ENCODE data around the gene ARPC1A.
A peak's percentile ranks its signal among the peaks of the same experiment; 100 is the strongest.
"Not testable (repeated sequence)": the region's sequence is repeated elsewhere in the genome, so short reads cannot be mapped to it uniquely, and the experiment has no call there.

Gene ARPC1A

DNA sequence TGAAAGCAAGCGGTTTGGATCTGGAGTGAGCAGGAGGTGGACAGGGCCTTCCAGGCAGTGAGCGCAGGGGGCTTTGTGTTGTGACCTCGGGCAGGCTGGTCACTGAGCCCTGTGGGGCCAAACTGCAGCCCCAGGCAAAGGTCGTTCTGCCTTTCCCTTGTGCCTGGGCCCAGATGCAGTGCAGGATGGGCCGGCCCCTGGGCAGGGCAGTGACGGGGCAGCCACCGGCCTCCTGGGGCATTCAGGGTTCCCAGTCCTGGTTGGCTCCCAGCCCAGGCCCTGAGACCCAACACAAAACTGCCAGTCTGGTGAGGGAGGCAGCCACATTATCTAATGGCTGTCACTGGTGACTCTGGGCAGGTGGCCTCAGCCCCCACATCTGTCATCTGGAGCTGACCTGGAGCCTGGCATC is 56.0 kb downstream of the ARPC1A start:
- no peak for FAIRE-seq
- no peak for DNase-seq (ENCODE audit: insufficient read length, low spot score)
- TF ChIP-seq SPI1 (IDR thresholded peaks at IDR 0.05; ENCODE audit: low read depth, low read length): no peak
- TF ChIP-seq POU2F2 (IDR thresholded peaks at IDR 0.05; ENCODE audit: low read depth, low read length): no peak
- no peak for TF ChIP-seq POLR2AphosphoS5 (IDR thresholded peaks at IDR 0.05; ENCODE audit: low read depth, low read length)
- TF ChIP-seq POLR2A (IDR thresholded peaks at IDR 0.05; ENCODE audit: low read depth, low read length): no peak
- no peak for TF ChIP-seq PAX5 (IDR thresholded peaks at IDR 0.05; ENCODE audit: insufficient read depth, low read length, severe bottlenecking)
- TF ChIP-seq TAF1 (IDR thresholded peaks at IDR 0.05; ENCODE audit: low read depth, low read length): no peak

DNA sequence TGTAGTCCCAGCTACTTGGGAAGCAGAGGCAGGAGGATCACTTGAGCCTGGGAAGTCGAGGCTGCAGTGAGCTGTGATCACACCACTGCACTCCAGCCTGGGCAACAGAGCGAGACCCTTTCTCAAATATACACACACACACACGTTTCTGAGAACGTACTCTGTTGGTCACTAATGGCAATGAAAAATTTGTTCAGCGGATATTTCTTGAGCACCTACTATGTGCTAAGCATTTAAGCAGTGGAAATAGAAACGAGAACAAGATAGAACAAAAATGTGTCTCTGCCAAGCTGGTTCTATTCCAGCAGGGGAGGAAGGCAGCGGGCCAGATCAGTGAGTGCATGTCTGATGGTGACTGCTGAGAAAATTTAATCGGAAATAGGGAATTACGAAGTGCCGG is 57.5 kb downstream of the ARPC1A start:
- FAIRE-seq: no peak
- no peak for DNase-seq (ENCODE audit: insufficient read length, low spot score)
- no peak for TF ChIP-seq SPI1 (IDR thresholded peaks at IDR 0.05; ENCODE audit: low read depth, low read length)
- TF ChIP-seq TAF1 (IDR thresholded peaks at IDR 0.05; ENCODE audit: low read depth, low read length): no peak
- no peak for TF ChIP-seq POLR2A (IDR thresholded peaks at IDR 0.05; ENCODE audit: low read depth, low read length)
- TF ChIP-seq POU2F2 (IDR thresholded peaks at IDR 0.05; ENCODE audit: low read depth, low read length): no peak
- no peak for TF ChIP-seq POLR2AphosphoS5 (IDR thresholded peaks at IDR 0.05; ENCODE audit: low read depth, low read length)
- TF ChIP-seq PAX5 (IDR thresholded peaks at IDR 0.05; ENCODE audit: insufficient read depth, low read length, severe bottlenecking): no peak

DNA sequence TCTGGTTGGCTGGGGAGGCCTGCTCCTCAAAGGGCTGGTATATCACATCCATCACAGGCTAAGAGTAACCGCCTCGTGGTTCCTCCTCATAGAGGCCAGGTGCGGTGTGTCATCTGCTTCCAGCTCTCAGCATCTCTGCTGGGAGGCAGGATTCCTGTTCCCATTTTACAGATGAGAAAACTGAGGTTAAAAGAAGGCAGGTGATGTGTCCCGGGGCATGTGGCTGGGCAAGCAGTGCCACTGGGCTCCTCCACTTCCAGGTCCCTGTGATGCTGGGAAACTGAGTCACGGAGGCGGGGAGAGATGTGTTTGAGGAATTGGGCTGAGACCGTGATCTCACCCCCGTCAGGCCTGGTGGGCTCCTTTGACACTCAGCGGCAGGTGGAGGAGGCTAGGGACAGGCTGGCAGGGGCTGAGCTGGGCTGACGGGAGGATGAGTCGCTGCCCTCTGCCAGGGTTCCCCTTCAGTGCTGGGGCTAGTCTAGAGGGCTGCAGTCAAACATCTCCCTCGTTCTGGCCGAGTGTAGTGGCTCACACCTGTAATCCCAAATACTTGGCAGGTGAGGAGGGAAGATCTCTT is 58.2 kb downstream of the ARPC1A start:
- TF ChIP-seq POU2F2 (IDR thresholded peaks at IDR 0.05; ENCODE audit: low read depth, low read length) (no peak), POLR2AphosphoS5 (IDR thresholded peaks at IDR 0.05; ENCODE audit: low read depth, low read length) (no peak), TAF1 (IDR thresholded peaks at IDR 0.05; ENCODE audit: low read depth, low read length) (no peak), SPI1 (IDR thresholded peaks at IDR 0.05; ENCODE audit: low read depth, low read length) (no peak), POLR2A (IDR thresholded peaks at IDR 0.05; ENCODE audit: low read depth, low read length) (no peak)
- DNase-seq (ENCODE audit: insufficient read length, low spot score): no peak
- FAIRE-seq: no peak

DNA sequence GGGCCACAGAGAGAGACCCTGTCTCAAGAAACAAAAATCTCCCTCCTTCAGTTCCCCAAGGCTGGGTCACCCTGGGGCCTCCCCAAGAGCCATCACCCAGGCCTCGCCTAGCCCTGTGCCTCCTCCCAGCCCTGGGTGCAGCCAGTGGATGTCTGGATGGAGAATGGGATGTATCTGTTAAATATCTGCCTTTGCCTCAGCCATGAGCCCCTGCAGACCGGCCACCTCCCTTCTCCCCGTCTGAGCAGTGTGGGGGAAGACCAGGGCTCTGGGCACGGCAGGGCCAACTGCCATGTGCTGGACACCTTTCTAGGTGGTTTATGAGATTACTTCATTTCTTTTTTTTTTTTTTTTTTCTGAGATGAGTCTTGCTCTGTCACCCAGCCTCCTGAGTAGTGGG is 58.8 kb downstream of the ARPC1A start:
- FAIRE-seq: no peak
- DNase-seq (ENCODE audit: insufficient read length, low spot score): no peak
- no peak for TF ChIP-seq POLR2AphosphoS5 (IDR thresholded peaks at IDR 0.05; ENCODE audit: low read depth, low read length)
- no peak for TF ChIP-seq POLR2A (IDR thresholded peaks at IDR 0.05; ENCODE audit: low read depth, low read length)
- no peak for TF ChIP-seq POU2F2 (IDR thresholded peaks at IDR 0.05; ENCODE audit: low read depth, low read length)
- no peak for TF ChIP-seq PAX5 (IDR thresholded peaks at IDR 0.05; ENCODE audit: insufficient read depth, low read length, severe bottlenecking)
- no peak for TF ChIP-seq TAF1 (IDR thresholded peaks at IDR 0.05; ENCODE audit: low read depth, low read length)
- TF ChIP-seq SPI1 (IDR thresholded peaks at IDR 0.05; ENCODE audit: low read depth, low read length): no peak

DNA sequence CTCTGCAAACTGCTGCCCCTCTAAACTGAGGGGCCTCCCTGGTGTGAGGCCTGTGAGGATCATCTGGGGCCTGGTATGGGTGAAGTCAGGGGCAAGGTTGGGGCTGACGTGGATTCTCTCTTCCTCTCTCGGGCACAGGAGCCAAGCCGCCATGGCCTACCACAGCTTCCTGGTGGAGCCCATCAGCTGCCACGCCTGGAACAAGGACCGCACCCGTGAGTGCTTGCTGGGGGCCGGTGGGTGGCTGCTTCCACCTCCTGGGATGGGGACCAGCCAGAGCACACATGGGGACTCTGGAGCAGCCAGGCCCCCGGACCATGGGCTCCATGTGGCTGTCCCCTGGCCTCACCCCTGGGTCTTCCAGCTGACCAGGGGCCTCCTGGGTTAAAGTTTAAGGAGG is 59.9 kb downstream of the ARPC1A start:
- TF ChIP-seq TAF1 (IDR thresholded peaks at IDR 0.05; ENCODE audit: low read depth, low read length) (no peak), SPI1 (IDR thresholded peaks at IDR 0.05; ENCODE audit: low read depth, low read length) (no peak), POU2F2 (IDR thresholded peaks at IDR 0.05; ENCODE audit: low read depth, low read length) (no peak), POLR2AphosphoS5 (IDR thresholded peaks at IDR 0.05; ENCODE audit: low read depth, low read length) (no peak), PAX5 (IDR thresholded peaks at IDR 0.05; ENCODE audit: insufficient read depth, low read length, severe bottlenecking) (no peak), POLR2A (IDR thresholded peaks at IDR 0.05; ENCODE audit: low read depth, low read length) (no peak)
- no peak for FAIRE-seq
- no peak for DNase-seq (ENCODE audit: insufficient read length, low spot score)

DNA sequence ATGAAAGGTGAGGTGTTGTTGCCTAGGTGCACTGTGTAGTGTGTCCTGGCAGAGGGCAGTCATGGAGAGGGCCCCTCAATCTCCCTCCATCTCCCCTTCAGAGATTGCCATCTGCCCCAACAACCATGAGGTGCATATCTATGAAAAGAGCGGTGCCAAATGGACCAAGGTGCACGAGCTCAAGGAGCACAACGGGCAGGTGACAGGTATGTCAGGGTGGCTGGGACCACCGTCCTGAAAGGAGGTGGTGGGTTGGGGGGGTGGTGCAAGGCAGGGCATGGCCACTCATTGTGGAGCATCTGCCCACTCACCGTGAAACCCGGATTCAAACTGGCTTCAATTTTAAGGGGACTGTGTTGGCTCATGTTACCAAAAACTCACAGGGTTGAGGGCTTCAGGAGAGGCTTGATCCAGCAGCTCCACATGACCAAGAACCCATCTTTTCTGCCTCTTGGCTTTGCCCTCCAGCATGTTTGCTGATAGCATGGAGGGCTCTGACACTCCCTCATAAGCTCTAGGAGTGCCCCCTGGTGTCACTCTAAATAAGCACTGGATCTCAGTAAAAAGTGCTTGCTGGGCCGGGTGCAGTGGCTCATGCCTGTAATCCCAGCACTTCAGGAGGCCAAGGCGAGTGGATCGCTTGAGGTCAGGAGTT is 61.0 kb downstream of the ARPC1A start:
- TF ChIP-seq SPI1 (IDR thresholded peaks at IDR 0.05; ENCODE audit: low read depth, low read length) (no peak), POU2F2 (IDR thresholded peaks at IDR 0.05; ENCODE audit: low read depth, low read length) (no peak), POLR2A (IDR thresholded peaks at IDR 0.05; ENCODE audit: low read depth, low read length) (0 out of 2 replicates have a peak, but pooled peaks have one; percentile 28)
- FAIRE-seq (peak; percentile 67), DNase-seq (ENCODE audit: insufficient read length, low spot score) (no peak)

DNA sequence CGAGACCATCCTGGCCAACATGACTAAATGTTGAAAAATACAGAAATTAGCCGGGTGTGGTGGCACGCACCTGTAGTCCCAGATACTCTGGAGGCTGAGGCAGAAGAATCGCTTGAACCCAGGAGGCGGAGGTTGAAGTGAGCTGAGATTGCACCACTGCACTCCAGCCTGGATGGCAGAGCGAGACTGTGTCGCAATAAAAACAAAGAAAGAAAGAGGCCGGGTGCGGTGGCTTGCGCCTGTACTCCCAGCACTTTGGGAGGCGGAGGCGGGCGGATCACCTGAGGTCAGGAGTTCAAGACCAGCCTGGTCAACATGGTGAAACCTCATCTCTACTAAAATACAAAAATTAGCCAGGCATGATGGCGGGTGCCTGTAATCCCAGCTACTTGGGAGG is 61.5 kb downstream of the ARPC1A start:
- not testable (repeated sequence) for FAIRE-seq; DNase-seq (ENCODE audit: insufficient read length, low spot score)

DNA sequence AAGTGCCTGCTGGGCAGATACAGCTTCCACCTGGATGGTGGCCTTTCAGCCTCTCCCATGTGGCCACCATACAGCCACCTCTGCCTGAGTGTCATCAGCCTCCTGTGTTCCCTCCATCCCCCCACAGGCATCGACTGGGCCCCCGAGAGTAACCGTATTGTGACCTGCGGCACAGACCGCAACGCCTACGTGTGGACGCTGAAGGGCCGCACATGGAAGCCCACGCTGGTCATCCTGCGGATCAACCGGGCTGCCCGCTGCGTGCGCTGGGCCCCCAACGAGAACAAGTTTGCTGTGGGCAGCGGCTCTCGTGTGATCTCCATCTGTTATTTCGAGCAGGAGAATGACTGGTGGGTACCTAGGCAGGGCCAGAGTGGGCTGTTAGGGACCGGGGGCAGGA is 62.2 kb downstream of the ARPC1A start:
- no peak for DNase-seq (ENCODE audit: insufficient read length, low spot score)
- no peak for TF ChIP-seq TAF1 (IDR thresholded peaks at IDR 0.05; ENCODE audit: low read depth, low read length)
- TF ChIP-seq SPI1 (IDR thresholded peaks at IDR 0.05; ENCODE audit: low read depth, low read length): no peak
- no peak for TF ChIP-seq POLR2AphosphoS5 (IDR thresholded peaks at IDR 0.05; ENCODE audit: low read depth, low read length)
- TF ChIP-seq POU2F2 (IDR thresholded peaks at IDR 0.05; ENCODE audit: low read depth, low read length): no peak
- TF ChIP-seq POLR2A (IDR thresholded peaks at IDR 0.05; ENCODE audit: low read depth, low read length): no peak
- TF ChIP-seq PAX5 (IDR thresholded peaks at IDR 0.05; ENCODE audit: insufficient read depth, low read length, severe bottlenecking): no peak
- FAIRE-seq: no peak

DNA sequence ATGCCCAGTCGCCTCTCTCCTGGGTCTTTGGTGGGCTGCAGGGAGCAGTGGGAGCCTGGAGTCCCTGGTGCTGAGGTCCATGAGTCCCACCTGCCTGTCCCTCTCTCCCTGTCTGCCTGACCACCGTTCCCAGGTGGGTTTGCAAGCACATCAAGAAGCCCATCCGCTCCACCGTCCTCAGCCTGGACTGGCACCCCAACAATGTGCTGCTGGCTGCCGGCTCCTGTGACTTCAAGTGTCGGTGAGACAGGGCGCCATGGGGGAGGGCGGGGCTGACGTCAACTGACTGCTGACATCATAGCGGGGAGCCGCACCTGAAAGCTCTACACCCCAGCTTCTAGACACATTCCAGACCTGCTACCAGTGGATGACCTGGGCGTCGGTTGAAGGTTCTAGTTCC is 64.1 kb downstream of the ARPC1A start:
- no peak for DNase-seq (ENCODE audit: insufficient read length, low spot score)
- no peak for FAIRE-seq
- TF ChIP-seq POLR2AphosphoS5 (IDR thresholded peaks at IDR 0.05; ENCODE audit: low read depth, low read length): peak; percentile 39; the same call in 1 of the 2 replicates
- TF ChIP-seq POU2F2 (IDR thresholded peaks at IDR 0.05; ENCODE audit: low read depth, low read length): no peak

DNA sequence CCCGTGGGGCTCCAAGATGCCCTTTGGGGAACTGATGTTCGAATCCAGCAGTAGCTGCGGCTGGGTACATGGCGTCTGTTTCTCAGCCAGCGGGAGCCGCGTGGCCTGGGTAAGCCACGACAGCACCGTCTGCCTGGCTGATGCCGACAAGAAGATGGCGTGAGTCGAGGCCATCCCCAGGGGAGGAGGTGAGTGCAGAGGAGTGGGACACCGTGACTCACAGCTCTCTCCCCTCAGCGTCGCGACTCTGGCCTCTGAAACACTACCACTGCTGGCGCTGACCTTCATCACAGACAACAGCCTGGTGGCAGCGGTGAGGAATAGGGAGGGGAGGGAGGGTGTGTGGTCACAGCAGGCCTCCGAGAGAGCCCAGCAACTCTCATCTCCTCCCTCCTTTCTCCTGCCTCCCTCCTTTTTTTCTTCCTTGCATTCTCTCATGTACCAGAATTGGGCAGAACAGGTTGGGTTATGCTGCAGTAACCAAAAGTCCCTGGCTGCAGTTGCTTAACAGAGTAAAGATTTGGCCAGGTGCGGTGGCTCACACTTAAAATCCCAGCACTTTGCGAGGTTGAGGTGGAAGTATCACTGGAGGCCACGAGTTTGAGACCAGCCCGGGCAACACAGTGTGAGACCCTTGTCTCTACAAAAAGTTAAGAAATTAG is 65.4 kb downstream of the ARPC1A start:
- DNase-seq (ENCODE audit: insufficient read length, low spot score): no peak
- FAIRE-seq: no peak
- TF ChIP-seq POLR2AphosphoS5 (IDR thresholded peaks at IDR 0.05; ENCODE audit: low read depth, low read length): no peak
- TF ChIP-seq POLR2A (IDR thresholded peaks at IDR 0.05; ENCODE audit: low read depth, low read length): no peak
- no peak for TF ChIP-seq TAF1 (IDR thresholded peaks at IDR 0.05; ENCODE audit: low read depth, low read length)

Measured in GM12891 (cell line).